ENCODE data around the gene DNAAF6.
"Not testable (repeated sequence)": the region's sequence is repeated elsewhere in the genome, so short reads cannot be mapped to it uniquely, and the experiment has no call there.

The DNAAF6 gene

GRCh38 chrX:107205770-107206696 lies at the start of gene DNAAF6, which contains the start of gene NUP62CL:
Gene DNAAF6 (plus strand): TSS chrX:107206611. CDS start chrX:107212876, 6,265 bp downstream.
Gene NUP62CL (minus strand): TSS chrX:107206433. CDS start chrX:107175146, 31,287 bp downstream.
- H3K4me3 ChIP-seq = peak within 1 kb of the TSS; percentile 19 to 56 (median 36)
- H3K27ac ChIP-seq = no peak within 1 kb of the TSS

GRCh38 chrX:107157618-107158017 lies 48.8 kb upstream of the DNAAF6 start:
- not testable (repeated sequence) for H3K27ac ChIP-seq, H3K4me3 ChIP-seq

GRCh38 chrX:107167163-107167921 lies 39.1 kb upstream of the DNAAF6 start:
- Histone ChIP-seq H3K4me3 (no peak overlapping the region), H3K27ac (no peak overlapping the region)

GRCh38 chrX:107168257-107168656 lies 38.2 kb upstream of the DNAAF6 start:
- Histone ChIP-seq H3K27ac (no peak overlapping the region), H3K4me3 (no peak overlapping the region)

GRCh38 chrX:107168712-107169111 lies 37.7 kb upstream of the DNAAF6 start:
- no peak overlapping the region for H3K4me3 ChIP-seq
- no peak overlapping the region for H3K27ac ChIP-seq

GRCh38 chrX:107171369-107172102 lies 34.9 kb upstream of the DNAAF6 start:
- Histone ChIP-seq H3K4me3 (no peak overlapping the region), H3K27ac (no peak overlapping the region)

GRCh38 chrX:107197319-107197718 lies 9.1 kb upstream of the DNAAF6 start:
- Histone ChIP-seq H3K4me3 (no peak overlapping the region), H3K27ac (no peak overlapping the region)

GRCh38 chrX:107198074-107198473 lies 8.3 kb upstream of the DNAAF6 start:
- H3K4me3 ChIP-seq, H3K27ac ChIP-seq: not testable (repeated sequence)

GRCh38 chrX:107199491-107199890 lies 6.9 kb upstream of the DNAAF6 start:
- Histone ChIP-seq H3K4me3 (no peak overlapping the region), H3K27ac (no peak overlapping the region)

GRCh38 chrX:107204068-107204605 lies 2.3 kb upstream of the DNAAF6 start:
- H3K27ac ChIP-seq = no peak overlapping the region
- H3K4me3 ChIP-seq = no peak overlapping the region

GRCh38 chrX:107206697-107207065 lies 270 bp downstream of the DNAAF6 start:
- Histone ChIP-seq H3K27ac (no peak overlapping the region), H3K4me3 (peak overlapping the region in 3 of 7 experiments; percentile 28 to 54 (median 49))

GRCh38 chrX:107207089-107207488 lies 678 bp downstream of the DNAAF6 start:
- H3K4me3 ChIP-seq = no peak overlapping the region
- H3K27ac ChIP-seq = no peak overlapping the region

GRCh38 chrX:107207943-107208342 lies 1.5 kb downstream of the DNAAF6 start:
- Histone ChIP-seq H3K4me3 (no peak overlapping the region), H3K27ac (no peak overlapping the region)

GRCh38 chrX:107213477-107213876 lies 7.1 kb downstream of the DNAAF6 start:
- Histone ChIP-seq H3K27ac (no peak overlapping the region), H3K4me3 (no peak overlapping the region)

GRCh38 chrX:107226757-107227156 lies 20.3 kb downstream of the DNAAF6 start:
- H3K27ac ChIP-seq = no peak overlapping the region
- H3K4me3 ChIP-seq = no peak overlapping the region

GRCh38 chrX:107227780-107228485 lies 21.5 kb downstream of the DNAAF6 start:
- Histone ChIP-seq H3K27ac (no peak overlapping the region), H3K4me3 (no peak overlapping the region)

- no peak overlapping the region for H3K27ac ChIP-seq
These were observed 22.0 kb downstream of the DNAAF6 start for GRCh38 chrX:107228486-107228819.

GRCh38 chrX:107272431-107272921 lies 66.1 kb downstream of the DNAAF6 start:
- Histone ChIP-seq H3K27ac (no peak overlapping the region), H3K4me3 (no peak overlapping the region)

More at GRCh38 chrX:107228486-107228819, 22.0 kb downstream of the DNAAF6 start:
- no peak overlapping the region for H3K4me3 ChIP-seq

- Histone ChIP-seq H3K27ac (no peak overlapping the region), H3K4me3 (no peak overlapping the region)
These were observed 67.4 kb downstream of the DNAAF6 start for GRCh38 chrX:107273795-107274194.

All from skin epidermis (tissue), 12 donors.